Measurements from ENCODE around the gene MRPS10.
"Not testable (repeated sequence)": the region's sequence is repeated elsewhere in the genome, so short reads cannot be mapped to it uniquely, and the experiment has no call there.

MRPS10 gene

DNA sequence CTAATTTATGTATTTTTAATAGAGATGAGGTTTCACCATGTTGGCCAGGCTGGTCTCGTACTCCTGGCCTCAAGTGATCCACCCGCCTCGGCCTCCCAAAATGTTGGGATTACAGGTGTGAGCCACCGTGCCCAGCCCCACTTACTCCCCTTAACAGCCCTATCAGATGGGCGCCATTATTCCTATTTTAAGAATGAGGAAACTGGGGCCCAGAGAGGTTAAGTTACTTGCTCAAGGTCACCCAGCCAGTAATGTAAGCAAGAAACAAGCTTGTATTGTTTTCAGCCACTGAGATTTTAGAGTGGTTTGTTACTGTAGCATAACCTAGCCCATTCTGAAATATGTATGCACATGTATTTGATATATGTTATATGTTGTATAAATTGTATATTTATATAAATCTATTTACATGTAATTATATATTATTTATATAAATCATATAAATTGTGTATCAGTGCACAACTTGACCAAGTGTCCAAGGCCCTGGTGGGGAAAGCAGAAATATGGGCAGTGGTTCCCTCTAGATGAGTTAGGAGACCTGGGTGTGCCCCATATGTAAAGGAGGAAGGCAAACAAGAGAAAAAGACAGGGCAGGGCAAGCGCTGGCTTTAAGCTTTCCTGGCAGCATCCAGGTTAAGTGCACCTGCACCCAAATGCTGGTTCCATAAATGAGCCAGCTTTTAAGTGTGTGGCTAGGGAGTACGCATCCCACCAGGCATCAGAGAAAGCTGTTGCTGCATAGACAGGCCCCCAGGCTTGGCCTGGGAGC lies 45.7 kb downstream of the MRPS10 start:
- no peak for DNase-seq

GRCh38 chr6:42169780-42170179 lies 47.9 kb downstream of the MRPS10 start:
- not testable (repeated sequence) for DNase-seq

GRCh38 chr6:42168650-42169049 lies 49.0 kb downstream of the MRPS10 start:
- DNase-seq = no peak

- no peak for DNase-seq
Observed at GRCh38 chr6:42166444-42167141, 51.1 kb downstream of the MRPS10 start.

- no peak for DNase-seq
Observed at GRCh38 chr6:42165016-42165415, 52.6 kb downstream of the MRPS10 start.

DNA sequence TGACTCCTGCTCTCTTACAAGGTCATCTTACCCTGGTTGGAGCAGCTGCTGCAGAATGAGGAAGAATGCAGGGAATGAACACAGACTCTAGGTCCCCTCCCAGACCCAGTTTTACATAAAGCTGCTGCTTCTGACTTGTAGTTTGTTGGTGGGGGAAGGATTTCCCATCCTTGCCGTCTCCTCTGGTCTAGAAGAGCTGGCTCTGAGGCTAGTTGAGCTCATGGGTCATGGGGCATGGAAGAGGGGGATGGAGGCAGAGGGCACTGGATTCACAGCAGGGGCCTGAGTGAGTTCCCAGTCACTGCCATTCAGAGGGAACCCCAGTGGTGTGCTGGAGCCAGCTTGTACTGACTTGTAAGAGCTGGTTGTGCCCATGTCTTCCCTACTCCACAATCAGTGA lies 53.7 kb downstream of the MRPS10 start:
- no peak for DNase-seq

GRCh38 chr6:42162812-42163211 lies 54.8 kb downstream of the MRPS10 start:
- DNase-seq = no peak

DNA sequence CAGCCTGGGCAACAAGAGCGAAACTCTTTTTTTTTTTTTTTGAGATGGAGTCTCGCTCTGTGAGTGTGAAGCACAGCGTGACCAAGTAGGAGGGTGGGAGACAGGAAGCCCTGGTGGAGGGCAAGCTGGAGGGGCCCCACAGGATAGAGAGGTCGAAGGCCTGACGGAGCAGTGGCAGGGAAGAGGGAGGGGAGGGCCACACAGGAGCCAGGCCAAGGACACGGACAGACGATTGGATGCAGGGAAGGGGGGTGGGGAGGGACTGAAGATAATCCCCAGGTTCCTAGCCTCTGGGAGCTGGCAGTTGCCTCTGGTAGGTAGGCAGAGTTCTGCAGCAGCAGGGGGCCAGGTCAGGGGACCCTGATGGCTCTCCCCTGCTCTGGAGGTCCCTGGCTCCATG lies 55.3 kb downstream of the MRPS10 start:
- no peak for DNase-seq

DNA sequence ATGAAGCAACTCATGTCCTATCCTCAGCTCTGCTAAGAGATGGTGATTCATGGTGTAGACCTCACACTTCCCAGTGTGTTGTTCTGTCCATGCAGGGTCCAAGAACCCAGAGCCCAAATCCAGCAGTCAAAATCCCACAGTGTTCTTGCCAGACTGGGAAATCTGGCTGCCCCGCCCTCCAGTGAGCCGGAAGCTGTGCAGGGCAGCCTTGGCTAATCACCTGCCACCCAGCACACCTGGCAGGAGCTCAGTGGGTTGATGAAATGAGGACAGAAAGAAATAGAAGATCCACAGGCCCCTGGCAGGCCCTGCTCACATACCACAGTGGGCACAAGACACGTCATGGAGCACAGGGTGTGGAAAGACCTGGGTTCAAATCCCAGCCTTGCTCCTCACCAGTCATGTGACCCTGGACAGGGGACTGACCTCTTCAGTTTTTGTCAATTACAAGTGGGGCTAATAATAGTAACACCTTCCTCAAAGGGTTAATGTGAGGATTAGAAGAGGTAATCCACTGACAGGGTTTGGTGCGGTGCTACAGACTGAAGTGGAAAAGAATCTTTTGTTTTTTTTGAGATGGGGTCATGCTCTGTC lies 58.1 kb downstream of the MRPS10 start:
- no peak for DNase-seq

GRCh38 chr6:42158631-42159030 lies 59.0 kb downstream of the MRPS10 start:
- no peak for DNase-seq

- no peak for DNase-seq
Observed at GRCh38 chr6:42158011-42158410, 59.6 kb downstream of the MRPS10 start.
